Lung (tissue), 12 donors: ENCODE data around the gene SLC16A2. TPM values are rescaled to one million over a fixed set of nuclear protein-coding genes. Genes with fewer than 3 reads are reported as not detected.

Source experiments
- ATAC-seq: fragments of 200-7000 bp; cut with Tn5 transposase; one replicate; pipeline ENCODE4 v1.9.1; 2020; ENCODE audit warnings: moderate number of reproducible peaks; ENCODE audit not compliant: insufficient read depth, low FRiP score
- DNase-seq, 3 donors: peaks; one replicate each; pipeline ENCODE4 v3.0.0-alpha.2; 2013 to 2017
- H3K27ac ChIP-seq, 2 donors: one replicate each; pipeline ENCODE4 v1.5.1; 2013; ENCODE audit warnings: mild to moderate bottlenecking in 2 of 2, moderate library complexity in 2 of 2, control low read depth in 1 of 2, inconsistent platforms in 1 of 2, low read depth in 1 of 2, low read length in 1 of 2
- H3K27me3 ChIP-seq, 3 donors: one replicate each; pipeline ENCODE4 v1.5.1; 2013; ENCODE audit warnings: low read length in 2 of 3; ENCODE audit not compliant: control insufficient read depth in 3 of 3, insufficient read depth in 3 of 3
- H3K36me3 ChIP-seq, 4 donors: one replicate each; pipeline ENCODE4 v1.5.1; 2013; ENCODE audit warnings: low read length in 4 of 4, mild to moderate bottlenecking in 1 of 4, moderate library complexity in 1 of 4; ENCODE audit not compliant: control insufficient read depth in 4 of 4, insufficient read depth in 4 of 4
- H3K4me1 ChIP-seq, 5 donors: one replicate each; pipeline ENCODE4 v1.5.1; 2013; ENCODE audit warnings: low read length in 5 of 5, mild to moderate bottlenecking in 2 of 5, moderate library complexity in 1 of 5; ENCODE audit not compliant: control insufficient read depth in 5 of 5, insufficient read depth in 5 of 5
- H3K4me3 ChIP-seq: one replicate; pipeline ENCODE4 v1.5.1; 2013; ENCODE audit warnings: mild to moderate bottlenecking, control low read depth, moderate library complexity
- H3K9ac ChIP-seq, 2 donors: one replicate each; pipeline ENCODE4 v1.5.1; 2013; ENCODE audit warnings: low read length in 2 of 2, control low read depth in 1 of 2; ENCODE audit not compliant: insufficient read depth in 1 of 2
- H3K9me3 ChIP-seq, 4 donors: one replicate each; pipeline ENCODE4 v1.5.1; 2013; ENCODE audit warnings: low read length in 3 of 4, mild to moderate bottlenecking in 1 of 4, moderate library complexity in 1 of 4; ENCODE audit not compliant: control insufficient read depth in 4 of 4, insufficient read depth in 3 of 4
- WGBS, 2 donors: extraction: QIAGEN DNeasy Blood & Tissue Kit; methylation state at CpG; one replicate each; pipeline ENCODE4 v1.1.7; 2013; 5-methylcytosine and 5-hydroxymethylcytosine counted together
- polyA plus RNA-seq, 2 donors: library from polyadenylated mRNA; stranded (reverse); fragments of 200-250 nt; gene quantifications; one replicate each; pipeline ENCODE4 v1.2.1, GENCODE V29; 2013
- total RNA-seq, 2 donors: library from RNA; depleted of rRNA in 1 of 2; stranded (reverse); fragments of >200 nt in 1 of 2; gene quantifications; one replicate each; pipeline ENCODE4 v1.2.1, GENCODE V29; 2014 to 2021
- TF ChIP-seq, protein P1 (sequence below): IDR thresholded peaks from 2 replicates; pipeline ENCODE4 v1.5.1; 2012; ENCODE audit warnings: mild to moderate bottlenecking; ENCODE audit errors: control extremely low read depth, extremely low read depth
- donor health status: control.
- donor health status: control.
- donor health status: Bipolar disorder and iron deficiency.
- donor health status: healthy.
- donor health status: DM: yes; HTN: yes; CAD: no.

The SLC16A2 gene
- total and polyA plus RNA-seq, 4 donors: 2.1 to 13.4 (median 8.3) TPM

- DNase-seq (no peak), ATAC-seq (no peak)
- no peak overlapping the region for H3K4me3 ChIP-seq
- 70 to 85% methylated on average over 6 of the region's 6 CpGs for WGBS, 2 donors
- no peaks in the 10 kb centered on the region for H3K36me3 ChIP-seq
- H3K4me1 ChIP-seq: peaks cover 0 to 2% (median 0%) of the 10 kb centered on the region in 5 donors
- H3K27ac ChIP-seq: no peak overlapping the region
- H3K9ac ChIP-seq: no peak overlapping the region
- peaks cover 0 to 6% (median 0%) of the 10 kb centered on the region in 3 donors for H3K27me3 ChIP-seq
- H3K9me3 ChIP-seq: no peaks in the 10 kb centered on the region
- TF ChIP-seq, protein P1, sequence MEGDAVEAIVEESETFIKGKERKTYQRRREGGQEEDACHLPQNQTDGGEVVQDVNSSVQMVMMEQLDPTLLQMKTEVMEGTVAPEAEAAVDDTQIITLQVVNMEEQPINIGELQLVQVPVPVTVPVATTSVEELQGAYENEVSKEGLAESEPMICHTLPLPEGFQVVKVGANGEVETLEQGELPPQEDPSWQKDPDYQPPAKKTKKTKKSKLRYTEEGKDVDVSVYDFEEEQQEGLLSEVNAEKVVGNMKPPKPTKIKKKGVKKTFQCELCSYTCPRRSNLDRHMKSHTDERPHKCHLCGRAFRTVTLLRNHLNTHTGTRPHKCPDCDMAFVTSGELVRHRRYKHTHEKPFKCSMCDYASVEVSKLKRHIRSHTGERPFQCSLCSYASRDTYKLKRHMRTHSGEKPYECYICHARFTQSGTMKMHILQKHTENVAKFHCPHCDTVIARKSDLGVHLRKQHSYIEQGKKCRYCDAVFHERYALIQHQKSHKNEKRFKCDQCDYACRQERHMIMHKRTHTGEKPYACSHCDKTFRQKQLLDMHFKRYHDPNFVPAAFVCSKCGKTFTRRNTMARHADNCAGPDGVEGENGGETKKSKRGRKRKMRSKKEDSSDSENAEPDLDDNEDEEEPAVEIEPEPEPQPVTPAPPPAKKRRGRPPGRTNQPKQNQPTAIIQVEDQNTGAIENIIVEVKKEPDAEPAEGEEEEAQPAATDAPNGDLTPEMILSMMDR: no peak
These were observed 23.8 kb downstream of the SLC16A2 start for GRCh38 chrX:74445099-74445498.

GRCh38 chrX:74446876-74447275 is 25.6 kb downstream of the SLC16A2 start:
- Histone ChIP-seq H3K9me3 (no peaks in the 10 kb centered on the region), H3K4me1 (no peaks in the 10 kb centered on the region), H3K27me3 (peaks cover 0 to 6% (median 0%) of the 10 kb centered on the region in 3 donors), H3K9ac (no peak overlapping the region), H3K36me3 (no peaks in the 10 kb centered on the region), H3K27ac (no peak overlapping the region), H3K4me3 (no peak overlapping the region)
- TF ChIP-seq, protein P1: no peak
- DNase-seq (no peak), ATAC-seq (no peak)
- WGBS, 2 donors: 77 to 100% methylated on average over 1 of the region's 1 CpG

DNA sequence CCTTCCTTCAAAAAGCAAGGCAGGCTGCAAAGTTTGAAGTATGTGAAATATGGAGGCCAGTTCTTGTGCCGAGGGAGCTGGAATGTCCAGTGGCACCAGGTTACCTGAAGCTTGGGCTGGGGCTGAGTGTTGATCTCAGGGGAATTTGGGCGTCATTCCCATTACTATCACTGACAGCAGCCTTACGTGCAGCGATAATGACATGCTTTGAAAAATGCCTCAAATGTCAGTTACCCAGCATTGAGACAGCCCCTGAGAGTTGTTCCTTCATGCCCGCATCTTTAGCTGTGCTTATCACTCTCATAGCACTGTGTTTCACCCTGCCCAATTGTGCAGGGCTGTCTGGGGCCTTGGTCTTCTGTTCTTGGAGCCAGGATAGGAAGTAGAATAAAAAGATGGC is 27.4 kb downstream of the SLC16A2 start:
- H3K4me1 ChIP-seq: no peaks in the 10 kb centered on the region
- H3K4me3 ChIP-seq: no peak overlapping the region
- DNase-seq (no peak), ATAC-seq (no peak)
- H3K27ac ChIP-seq: no peak overlapping the region
- 88 to 96% methylated on average over 5 of the region's 5 CpGs for WGBS, 2 donors
- TF ChIP-seq, protein P1: no peak
- no peak overlapping the region for H3K9ac ChIP-seq
- H3K9me3 ChIP-seq: no peaks in the 10 kb centered on the region
- no peaks in the 10 kb centered on the region for H3K36me3 ChIP-seq
- H3K27me3 ChIP-seq: peaks cover 0 to 6% (median 0%) of the 10 kb centered on the region in 3 donors

- no peak overlapping the region for H3K27ac ChIP-seq
- DNase-seq (no peak), ATAC-seq (no peak)
- H3K4me1 ChIP-seq: no peaks in the 10 kb centered on the region
- H3K9ac ChIP-seq: no peak overlapping the region
- H3K27me3 ChIP-seq: peaks cover 0 to 2% (median 0%) of the 10 kb centered on the region in 3 donors
- H3K9me3 ChIP-seq: no peaks in the 10 kb centered on the region
- 79 to 90% methylated on average over 2 of the region's 2 CpGs for WGBS, 2 donors
- no peak overlapping the region for H3K4me3 ChIP-seq
- TF ChIP-seq, protein P1: no peak
- H3K36me3 ChIP-seq: no peaks in the 10 kb centered on the region
These were observed 28.1 kb downstream of the SLC16A2 start for GRCh38 chrX:74449322-74449936.
